DMS114 treated with DMSO at 0.1 percent for 48 hours (cell line): ENCODE measurements around the gene TFF2.

Experiments used
- DNase-seq: peaks from one replicate; lab custom pipeline; 2025; ENCODE audit not compliant: unreplicated experiment; lab: John Stamatoyannopoulos, UW

The TFF2 gene, protein sequence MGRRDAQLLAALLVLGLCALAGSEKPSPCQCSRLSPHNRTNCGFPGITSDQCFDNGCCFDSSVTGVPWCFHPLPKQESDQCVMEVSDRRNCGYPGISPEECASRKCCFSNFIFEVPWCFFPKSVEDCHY

DNA sequence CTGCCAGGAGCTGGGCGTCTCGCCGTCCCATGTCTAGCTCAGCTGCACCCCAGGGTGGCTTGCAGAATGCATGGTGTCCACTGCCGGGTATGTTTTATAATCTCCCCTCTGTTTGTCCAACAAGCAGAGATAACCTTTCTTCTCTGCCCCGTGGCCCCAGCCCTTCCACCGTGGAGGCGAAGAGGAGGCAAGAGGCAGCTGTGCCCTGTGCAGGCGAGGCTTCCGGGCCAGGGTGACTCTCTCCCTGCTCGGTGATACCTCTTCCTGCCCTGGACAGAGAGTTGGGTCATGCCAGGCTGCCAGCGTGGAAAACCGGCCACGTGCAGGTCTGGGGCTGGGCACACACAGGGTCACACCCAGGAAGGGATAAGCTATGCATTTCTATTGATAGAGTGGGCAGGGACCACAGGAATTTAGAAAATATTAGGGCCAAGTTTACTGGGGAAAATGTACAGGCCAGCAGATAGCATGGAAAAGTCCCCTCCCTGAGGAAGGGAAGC lies at the start of gene TFF2:
Gene TFF2, minus strand, starts transcription at position 68 of the 500 bp plus-strand sequence. Its CDS starts 37 bp downstream, at position 31.
- no peak for DNase-seq

DNA sequence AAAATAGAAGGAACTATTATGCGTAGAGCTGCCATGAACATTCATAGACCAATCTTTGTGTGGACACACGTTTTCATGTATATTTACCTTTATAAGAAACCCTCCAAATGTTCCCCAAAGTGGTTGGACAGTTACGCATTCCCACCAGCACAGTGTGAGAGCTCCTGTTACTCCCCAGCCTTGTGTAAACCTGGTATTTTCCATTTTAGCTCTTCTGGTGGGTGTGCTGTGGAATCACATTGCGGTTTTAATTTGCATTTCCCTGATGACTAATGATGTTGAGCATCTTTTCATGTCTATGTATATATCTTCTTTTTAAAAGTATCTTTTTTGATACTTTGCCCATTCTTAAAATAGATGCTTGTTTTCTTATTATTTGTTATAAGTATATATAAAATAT lies 49.7 kb upstream of the TFF2 start:
- DNase-seq: no peak

DNA sequence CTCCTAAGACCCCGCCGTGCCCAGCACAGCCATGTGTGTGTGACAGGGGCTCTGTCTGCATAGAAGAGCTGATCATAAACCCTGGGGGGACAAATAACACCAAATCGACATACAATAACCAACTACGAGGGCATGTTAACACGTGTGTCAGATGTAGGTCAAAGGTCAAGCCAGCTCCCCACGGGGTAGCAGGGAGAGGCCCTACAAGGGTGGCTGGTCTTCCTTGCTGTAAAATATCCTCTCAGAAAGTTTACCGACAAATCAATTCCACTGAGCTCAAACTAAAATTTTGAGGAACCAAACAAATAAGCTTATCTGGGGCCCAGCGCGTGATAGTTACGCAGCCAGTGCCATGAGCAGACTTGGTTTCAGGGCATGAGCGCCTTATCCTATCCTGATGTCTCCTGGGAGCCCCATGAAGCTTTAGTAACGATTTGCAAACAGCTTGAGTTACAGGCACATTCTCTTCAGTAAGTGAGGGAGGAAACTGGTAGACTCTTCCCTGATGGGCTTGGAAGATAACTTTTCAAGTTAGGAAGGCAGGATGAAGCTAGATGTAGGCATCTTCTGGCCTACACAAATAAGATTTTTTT lies 47.7 kb upstream of the TFF2 start:
- DNase-seq: no peak

DNA sequence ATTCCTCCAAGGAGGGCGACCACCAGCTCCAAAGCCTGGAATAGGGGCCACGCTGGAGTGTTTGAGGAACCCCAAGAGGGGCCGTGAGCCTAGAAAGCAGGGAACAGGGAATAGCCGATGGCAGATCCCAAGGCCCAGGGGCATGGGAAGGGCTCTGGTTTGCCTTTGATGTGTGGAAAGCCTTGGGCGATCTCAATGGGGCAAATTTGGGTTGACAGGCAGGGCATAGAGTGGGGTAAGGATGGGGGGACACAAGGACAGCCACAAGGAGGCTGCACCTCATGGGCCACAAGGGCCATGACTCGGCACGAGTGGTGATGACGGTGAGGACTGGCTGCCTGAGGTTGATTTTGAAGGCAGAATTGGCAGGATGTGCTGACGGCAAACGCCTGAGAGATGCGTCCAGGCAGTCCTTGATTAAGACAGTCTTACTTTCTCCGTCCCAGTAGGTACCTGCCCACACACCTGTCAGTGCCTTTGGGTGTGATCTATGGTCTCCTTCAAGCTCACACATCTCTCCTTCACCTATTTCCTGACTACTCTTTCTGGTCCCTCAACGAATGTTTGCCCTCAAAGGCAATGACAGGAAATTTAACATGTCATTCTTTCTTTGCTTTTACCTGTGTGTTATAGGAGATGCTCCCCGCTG lies 47.1 kb upstream of the TFF2 start:
- no peak for DNase-seq

DNA sequence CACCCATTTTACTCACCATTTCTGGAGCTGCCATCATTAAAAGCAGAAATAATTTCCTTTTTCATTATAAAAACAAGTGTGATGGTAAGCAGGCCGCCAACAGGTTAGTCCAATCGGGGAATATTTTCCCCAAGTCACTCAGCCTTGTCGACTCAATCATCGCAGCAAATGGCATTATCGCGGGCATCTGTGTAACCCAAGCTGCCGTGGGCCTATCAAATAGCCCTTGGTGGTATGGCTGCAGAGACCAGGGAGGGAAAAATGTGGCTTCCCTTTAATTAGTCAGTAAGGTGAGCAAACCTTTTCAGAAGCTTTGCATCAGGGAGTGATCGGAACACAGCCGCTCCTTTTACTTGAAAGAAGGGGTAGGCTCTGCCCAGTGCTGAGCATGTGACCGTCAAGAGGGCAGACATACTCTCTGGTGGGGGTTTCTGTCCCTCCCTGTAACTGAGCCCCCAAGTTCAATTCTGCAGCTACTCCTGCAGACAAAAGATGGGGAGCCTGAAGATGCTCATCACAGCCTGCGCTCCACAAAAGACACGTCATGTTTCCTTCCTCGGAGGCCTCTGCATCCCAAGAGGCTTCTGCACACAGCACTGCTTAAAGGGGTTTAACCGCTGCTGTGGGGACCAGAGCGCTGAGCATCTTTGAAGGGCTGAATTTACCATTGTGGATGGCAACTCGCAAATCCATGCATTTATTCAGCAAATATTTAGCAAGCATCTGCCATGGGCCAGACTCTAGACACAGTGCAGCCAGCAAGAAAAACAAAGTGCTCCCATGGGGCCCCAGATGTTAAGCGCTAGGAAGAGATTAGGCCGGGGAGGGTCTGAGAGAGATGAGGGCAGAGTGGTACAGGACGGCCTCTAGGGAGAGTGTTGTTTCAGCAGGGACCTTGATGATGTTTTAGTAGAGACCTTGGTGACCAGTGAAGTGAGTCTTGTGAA lies 46.3 kb upstream of the TFF2 start:
- DNase-seq: no peak

DNA sequence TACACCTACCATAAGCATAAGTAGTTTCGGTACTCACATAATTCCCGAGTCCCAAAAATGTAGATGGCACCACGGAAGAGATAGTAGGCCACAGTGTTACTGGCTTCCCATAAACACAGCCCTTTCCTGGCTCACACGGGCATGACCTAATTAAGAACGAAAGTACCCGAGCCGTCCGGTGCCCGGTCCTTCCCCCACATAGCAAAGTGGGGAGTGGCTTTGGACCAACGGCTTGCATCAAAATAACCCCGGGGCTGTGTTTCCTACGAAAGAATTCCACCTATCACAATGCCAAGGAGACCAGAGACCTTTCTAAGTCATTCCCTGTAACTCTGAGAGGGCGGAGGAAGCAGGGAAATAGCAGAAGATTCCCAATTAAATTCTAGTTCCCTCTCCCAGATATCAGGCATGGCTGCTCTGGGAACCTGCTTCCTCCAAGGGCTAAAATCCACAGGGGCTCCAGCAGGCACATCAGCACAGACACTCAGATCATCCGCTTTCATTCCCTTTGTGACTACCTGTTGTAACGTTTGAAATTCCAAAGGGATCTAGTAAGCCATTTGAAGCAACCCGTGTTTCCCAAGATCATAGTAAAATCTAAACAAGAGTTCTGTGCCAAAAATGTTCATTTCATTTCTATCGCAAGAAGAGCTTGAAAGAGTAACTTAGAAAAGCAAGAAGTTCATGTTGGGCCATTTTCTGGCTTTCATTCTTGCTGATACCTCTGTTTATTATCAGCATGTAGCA lies 45.3 kb upstream of the TFF2 start, which contains the start of gene TMPRSS3:
Gene TMPRSS3, minus strand, starts transcription at position 148 of the 747 bp plus-strand sequence. CDS start 635 bp downstream, outside the sequence.
- no peak for DNase-seq

DNA sequence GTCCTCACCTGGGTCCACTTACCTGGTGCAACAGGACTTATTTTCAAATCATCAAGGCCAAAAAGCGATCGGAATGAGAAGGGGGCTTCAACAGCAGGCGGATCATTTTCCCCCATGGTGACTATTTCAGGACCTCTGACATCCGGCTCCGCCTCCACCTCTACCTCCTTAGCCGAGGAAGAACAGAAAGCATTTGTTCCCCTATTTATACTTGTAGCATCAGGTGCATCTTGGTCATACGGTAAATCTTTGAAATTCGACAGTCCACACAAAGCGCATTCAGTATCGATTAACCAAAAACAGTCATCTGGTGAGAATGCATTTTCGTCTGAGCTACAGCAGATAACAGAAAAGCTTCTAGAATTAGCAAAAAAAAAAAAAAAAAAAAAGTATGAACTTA lies 44.5 kb upstream of the TFF2 start:
- no peak for DNase-seq

DNA sequence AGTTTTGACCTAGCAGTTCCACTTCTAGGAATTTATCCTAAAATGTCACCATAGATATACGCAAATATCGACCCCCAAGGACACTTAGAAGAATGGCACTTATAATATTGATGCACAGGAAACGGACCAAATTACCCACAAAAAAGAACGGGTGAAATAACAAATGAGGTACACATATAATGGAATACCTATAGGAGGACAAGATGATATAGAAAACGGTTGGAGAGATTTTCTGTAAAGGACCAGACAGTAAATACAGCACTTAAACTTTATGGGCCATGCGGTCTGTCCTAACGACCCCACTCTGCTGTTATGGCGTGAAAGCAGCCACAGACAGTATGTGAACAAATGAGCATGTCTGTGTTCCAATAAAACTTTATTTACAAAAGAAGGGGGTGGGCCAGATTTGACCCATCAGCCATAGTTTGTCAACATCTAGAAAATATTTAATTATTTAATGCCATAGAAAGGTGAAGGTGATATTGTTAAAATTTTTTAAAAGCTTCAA lies 42.7 kb upstream of the TFF2 start:
- no peak for DNase-seq

DNA sequence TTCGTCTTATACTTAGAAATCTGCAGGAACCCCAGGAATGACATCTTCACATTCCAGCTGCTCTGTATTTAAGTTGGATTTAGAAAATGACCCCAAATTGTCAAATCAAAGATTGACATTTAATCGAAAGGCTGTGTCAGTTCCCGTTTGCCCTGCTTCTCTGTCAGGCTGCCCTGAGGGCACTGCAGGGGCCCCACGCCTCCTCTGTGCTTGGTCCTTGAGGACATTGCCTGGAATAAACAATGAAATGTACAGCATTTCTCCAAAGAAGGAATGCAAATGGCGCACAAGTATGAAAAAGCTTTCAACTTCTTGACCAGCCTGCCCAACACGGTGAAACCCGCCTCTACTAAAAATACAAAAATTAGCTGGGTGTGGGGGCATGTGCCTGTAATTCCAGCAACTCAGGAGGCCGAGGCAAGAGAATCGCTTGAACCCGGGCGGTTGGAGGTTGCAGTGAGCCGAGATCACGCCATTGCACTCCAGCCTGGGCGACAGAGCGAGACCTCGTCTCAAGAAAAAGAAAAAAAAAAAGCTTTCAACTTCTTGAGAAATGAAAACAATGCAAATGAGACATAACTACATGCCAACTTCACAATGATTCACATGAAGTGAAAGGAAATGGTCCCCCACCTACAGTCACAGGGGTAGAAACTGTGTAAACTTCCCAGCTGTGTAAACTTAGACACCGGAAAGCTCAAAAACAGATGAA lies 42.1 kb upstream of the TFF2 start:
- DNase-seq: no peak

DNA sequence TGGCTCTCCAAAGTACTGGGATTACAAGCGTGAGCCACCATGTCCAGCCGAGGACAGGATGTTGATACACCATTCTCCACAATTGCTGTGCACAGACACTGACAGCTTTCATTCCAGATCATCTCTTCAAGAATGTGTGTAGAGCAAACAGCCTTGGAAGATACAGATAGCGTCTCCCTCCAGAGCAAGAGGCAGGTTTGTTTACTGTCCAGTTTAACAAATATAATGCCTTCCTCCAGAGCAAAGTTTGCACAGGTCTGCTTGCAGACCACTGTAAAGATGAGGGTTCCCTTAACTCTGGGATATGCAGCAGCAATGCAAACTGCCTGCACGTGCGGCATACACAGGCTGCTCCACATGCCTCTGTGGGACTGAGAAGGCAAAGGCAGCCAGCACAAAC lies 40.5 kb upstream of the TFF2 start:
- no peak for DNase-seq

DNA sequence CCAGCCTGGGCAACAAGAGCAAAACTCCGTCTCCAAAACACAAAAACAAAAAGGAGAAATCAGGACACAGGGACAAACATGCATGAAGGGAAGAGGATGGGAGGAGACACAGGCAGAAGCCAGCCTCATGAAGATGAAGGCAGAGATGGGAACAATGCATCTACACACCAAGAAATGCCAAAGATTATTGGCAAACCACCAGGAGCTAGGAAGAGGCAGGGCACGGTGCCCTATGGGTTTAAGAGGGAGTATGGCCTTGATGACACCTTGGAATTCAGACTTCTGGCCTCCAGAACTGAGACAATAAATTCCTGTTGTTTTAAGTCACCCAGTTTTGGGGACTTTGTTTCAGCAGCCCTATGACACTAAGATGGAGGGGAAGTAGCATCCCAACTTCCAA lies 39.9 kb upstream of the TFF2 start:
- no peak for DNase-seq

DNA sequence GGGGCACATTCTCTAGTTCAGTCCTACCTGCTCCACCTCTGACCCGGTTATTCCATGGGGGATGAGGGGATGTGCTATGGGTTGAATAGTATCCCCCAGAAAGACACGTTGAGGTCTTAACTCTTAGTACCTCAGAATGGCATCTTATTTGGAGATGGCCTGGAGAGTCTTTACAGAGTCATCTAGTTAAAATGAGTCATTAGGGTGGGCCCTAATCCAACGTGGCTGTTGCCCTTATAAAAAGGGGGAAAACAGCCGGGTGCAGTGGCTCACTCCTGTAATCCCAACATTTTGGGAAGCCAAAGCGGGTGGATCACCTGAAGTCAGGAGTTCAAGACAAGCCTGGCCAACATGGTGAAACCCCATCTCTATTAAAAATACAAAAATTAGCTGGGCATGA lies 39.4 kb upstream of the TFF2 start:
- no peak for DNase-seq

DNA sequence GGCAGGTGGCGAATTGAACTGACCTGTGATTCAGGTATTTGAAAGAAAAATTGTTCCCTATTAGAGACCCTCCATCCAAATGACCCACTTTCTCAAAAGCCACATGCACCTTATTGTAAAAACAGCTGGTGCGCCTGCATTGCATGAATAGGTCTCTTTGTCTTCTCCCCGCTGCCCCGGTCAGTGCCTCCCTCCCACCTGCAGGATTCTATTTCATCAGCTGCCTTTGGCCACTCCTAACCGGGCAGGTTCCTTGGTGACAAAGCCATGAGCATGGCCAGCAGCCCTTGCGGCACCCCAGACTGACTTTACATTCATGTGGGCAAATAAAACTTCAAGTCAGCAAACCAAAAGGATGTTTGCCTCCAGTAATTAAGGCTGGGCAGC lies 38.6 kb upstream of the TFF2 start:
- no peak for DNase-seq

DNA sequence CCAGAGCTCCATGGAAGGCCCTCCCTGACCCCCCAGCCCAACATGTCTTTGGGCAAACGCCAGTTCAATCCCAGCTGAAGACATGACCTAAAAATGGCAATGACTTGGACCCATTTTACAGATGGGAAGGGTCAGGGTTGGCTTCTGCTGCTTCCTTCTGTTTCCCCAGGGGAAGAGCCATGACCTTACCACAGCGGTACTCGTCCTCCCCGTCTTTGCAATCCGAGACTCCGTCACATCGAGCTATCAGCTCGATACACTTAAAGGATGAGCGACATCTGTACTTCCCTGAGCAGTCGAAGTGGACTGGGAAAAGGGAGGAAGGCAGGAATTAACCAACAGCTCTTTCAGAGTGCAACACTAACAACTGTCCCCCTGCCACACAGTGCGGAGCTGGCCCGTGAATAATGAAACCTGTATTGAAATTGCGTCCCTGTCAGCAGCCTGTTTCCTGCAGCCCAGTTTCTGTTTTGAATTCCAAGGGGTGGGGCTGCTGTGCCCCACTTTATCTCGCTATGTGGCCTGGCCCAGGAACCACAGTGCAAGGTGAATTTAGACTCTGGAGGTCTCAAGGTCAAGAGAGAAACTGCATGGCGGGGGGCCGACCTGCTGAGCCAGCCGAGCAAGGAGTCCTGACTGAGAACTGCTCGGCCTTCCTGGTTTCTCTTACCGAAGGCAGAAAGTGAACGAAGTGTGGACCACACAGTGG lies 38.1 kb upstream of the TFF2 start:
- no peak for DNase-seq

DNA sequence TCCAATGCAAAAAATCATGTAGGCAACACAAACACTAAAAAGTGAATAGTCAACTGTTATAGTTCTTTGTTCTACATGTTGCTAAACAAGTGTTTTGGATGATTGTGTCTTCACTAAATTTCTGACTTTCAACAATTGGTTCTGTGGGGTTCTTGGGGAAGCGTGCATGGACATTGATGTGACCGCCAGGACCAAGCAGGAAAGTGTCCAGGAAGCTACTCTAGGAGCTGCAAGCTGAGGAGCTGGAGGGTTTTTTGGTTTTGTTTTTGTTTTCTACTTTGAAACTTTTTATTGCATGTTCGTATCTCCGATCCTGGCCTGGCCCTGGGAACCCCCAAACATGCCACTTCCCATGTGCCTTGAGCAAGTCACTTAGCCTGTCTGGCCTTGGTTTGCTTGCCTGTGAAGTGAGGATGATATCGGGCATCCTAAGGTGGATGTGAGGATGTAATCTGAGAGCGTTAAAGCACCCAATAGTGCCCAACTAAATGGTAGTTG lies 37.1 kb upstream of the TFF2 start:
- no peak for DNase-seq

DNA sequence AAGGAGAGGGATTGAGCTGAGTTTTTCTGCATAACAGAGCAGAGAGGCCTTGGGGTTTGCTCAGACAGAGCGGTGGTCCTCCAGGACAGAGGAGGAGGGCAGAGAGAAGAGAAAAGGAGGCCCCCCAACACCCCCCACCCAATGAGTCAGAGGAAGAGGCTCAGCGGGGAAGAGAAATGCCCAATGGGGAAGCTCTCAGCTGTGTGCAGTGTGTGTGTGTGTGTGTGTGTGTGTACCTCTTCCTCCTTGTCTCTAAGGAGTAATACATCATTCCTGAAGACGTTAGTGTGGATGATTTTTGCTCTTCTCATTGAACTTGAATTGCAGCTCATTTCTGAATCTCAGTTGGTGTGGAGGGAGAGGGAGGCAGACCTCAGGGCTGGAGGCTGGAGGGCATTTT lies 36.4 kb upstream of the TFF2 start:
- DNase-seq: no peak

DNA sequence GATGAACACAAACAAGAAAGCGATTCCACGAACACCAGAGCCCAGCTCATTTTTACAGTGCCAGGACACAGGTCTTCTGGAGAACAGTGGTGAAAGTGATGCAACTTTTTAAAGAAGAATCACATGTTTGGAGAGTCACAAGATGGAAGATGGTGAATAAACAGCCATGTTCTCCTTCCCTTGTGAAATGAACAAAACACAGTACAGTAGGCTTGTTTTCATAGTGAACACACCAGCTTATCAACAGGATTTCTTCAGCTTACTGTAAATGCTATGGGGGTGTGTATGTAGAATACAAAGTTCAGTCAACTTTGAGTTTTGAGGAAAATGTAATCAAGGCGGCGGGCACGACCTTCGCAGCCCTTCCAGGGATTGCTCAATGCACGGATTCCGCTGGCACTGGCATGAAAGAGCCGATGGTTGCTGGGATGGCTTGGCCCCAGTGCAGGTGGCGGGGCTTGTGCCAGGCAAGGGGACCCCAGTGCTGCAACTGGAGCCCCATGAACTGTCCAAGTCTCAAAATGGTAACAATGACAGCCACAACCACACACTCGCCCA lies 35.3 kb upstream of the TFF2 start:
- no peak for DNase-seq

DNA sequence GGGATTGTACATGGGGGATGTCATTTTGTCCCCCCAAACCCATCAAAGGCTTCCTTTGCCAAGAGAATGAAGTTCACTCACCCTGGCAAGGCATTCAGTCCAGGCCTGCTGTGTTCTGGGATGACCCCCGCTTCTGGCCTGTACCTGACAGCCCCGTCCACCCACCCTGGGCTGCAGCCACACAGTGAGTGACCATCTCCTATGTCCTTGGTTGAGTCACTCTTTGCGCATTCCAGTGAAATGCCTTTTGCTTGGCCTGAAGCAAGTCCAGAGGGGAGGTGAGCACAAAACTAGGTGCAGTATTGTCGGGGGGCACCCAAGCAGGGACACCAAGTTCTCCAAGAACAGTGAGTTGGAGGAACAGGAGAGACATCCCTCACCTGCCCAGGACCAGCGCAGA lies 34.8 kb upstream of the TFF2 start:
- no peak for DNase-seq

DNA sequence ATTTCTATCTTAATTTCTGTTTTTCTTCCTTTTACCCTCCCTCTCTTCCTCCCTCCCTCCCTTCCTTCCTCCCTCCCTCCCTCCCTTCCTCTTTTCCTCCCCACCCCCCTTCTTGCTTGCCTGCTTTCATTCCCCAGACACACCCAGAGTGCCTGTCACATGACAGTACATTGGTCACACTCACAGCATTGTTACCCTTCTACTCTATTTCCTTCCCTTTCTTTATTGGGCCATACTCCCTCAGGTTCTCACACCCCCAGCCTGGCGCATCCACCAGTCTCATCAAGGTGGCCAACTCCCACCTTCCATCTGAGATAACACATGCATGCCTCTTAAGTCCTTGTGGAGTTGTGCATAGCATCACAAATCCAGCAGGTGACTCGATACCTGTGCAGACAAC lies 34.2 kb upstream of the TFF2 start:
- no peak for DNase-seq
